ENCODE data around the gene PCNX2.

GRCh38 chr1:233170741-233171140, 124.8 kb downstream of the PCNX2 start:
- no peak for TF ChIP-seq GABPA (IDR thresholded peaks at IDR 0.05; ENCODE audit: borderline replicate concordance, insufficient read depth, low read length)
- TF ChIP-seq CREB1 (IDR thresholded peaks at IDR 0.05) = no peak
- no peak for TF ChIP-seq ZNF274 (IDR thresholded peaks at IDR 0.05; ENCODE audit: borderline replicate concordance, extremely low read depth, low read length)
- TF ChIP-seq CTCF (IDR thresholded peaks at IDR 0.05; ENCODE audit: control extremely low read depth in 1 of 3, insufficient read depth in 1 of 3, low read depth in 1 of 3, low read length in 3 of 3) = no peak
- TF ChIP-seq SP2 (IDR thresholded peaks at IDR 0.05; ENCODE audit: low read length) = no peak
- no peak for TF ChIP-seq EGR1 (IDR thresholded peaks at IDR 0.05; ENCODE audit: borderline replicate concordance, low read depth, low read length)
- TF ChIP-seq MAFK (IDR thresholded peaks at IDR 0.05; ENCODE audit: low read depth, low read length) = no peak
- TF ChIP-seq RXRA (IDR thresholded peaks at IDR 0.05; ENCODE audit: insufficient read depth, low read depth, low read length) = no peak
- TF ChIP-seq EZH2 (IDR thresholded peaks at IDR 0.05; ENCODE audit: low read depth, low read length, severe bottlenecking) = no peak
- TF ChIP-seq JUND (IDR thresholded peaks at IDR 0.05; ENCODE audit: low read length) = no peak
- TF ChIP-seq SP1 (IDR thresholded peaks at IDR 0.05; ENCODE audit: low read depth, low read length) = no peak
- no peak for TF ChIP-seq HDAC2 (IDR thresholded peaks at IDR 0.05; ENCODE audit: borderline replicate concordance in 1 of 2, low read depth in 2 of 2, low read length in 2 of 2)
- no peak for TF ChIP-seq ATF3 (IDR thresholded peaks at IDR 0.05; ENCODE audit: insufficient read depth, low read depth, low read length)
